Cardiac muscle cell (in vitro differentiated cells and primary cell): ENCODE data around the gene ARHGAP15. TPM values are rescaled to one million over a fixed set of nuclear protein-coding genes. Genes with fewer than 3 reads are reported as not detected.
A peak's percentile ranks its signal among the peaks of the same experiment; 100 is the strongest.

Experiments used
- DNase-seq, 2 donors: peaks; one replicate each; pipeline versions ENCODE4 v3.0.0 to v3.0.0-alpha.2; 2010 to 2017; ENCODE audit warnings: low read depth in 1 of 2, low spot score in 1 of 2
- H3K27ac ChIP-seq: fragments of 200-600 bp; sonication (generic); 2 replicates; pipeline ENCODE4 v1.5.1; 2016
- H3K27me3 ChIP-seq: fragments of 200-600 bp; sonication (generic); 2 replicates; pipeline ENCODE4 v1.6.0; 2016; ENCODE audit warnings: control low read depth
- H3K36me3 ChIP-seq: fragments of 200-600 bp; sonication (generic); 2 replicates; pipeline ENCODE4 v1.5.1; 2016; ENCODE audit warnings: control low read depth
- H3K4me1 ChIP-seq: fragments of 200-600 bp; sonication (generic); 2 replicates; pipeline ENCODE4 v1.8.1; 2017; ENCODE audit warnings: low read depth, mild to moderate bottlenecking, mixed run types
- H3K4me3 ChIP-seq: fragments of 200-600 bp; sonication (generic); 2 replicates; pipeline ENCODE4 v1.5.1; 2016; ENCODE audit warnings: mild to moderate bottlenecking
- H3K9me3 ChIP-seq: fragments of 200-600 bp; sonication (generic); 2 replicates; pipeline ENCODE4 v1.5.1; 2017; ENCODE audit warnings: low read depth, mild to moderate bottlenecking, control low read depth
- CTCF ChIP-seq: IDR thresholded peaks from 2 replicates; pipeline ENCODE4 v1.5.1; 2012; ENCODE audit warnings: low read depth, mild to moderate bottlenecking, low read length
- polyA plus RNA-seq: library from polyadenylated mRNA; unstranded; fragments of >200 nt; fragmentation: Nextera tagmentation; extraction: Ambion mirVana; gene quantifications from 2 replicates; pipeline ENCODE4 v1.2.1, GENCODE V29; 2016
- total RNA-seq: library from RNA; depleted of rRNA; stranded (reverse); fragments of >200 nt; gene quantifications from 2 replicates; pipeline ENCODE4 v1.2.3, GENCODE V29; 2016

ARHGAP15 gene
- total and polyA plus RNA-seq, 2 experiments from 2014 or later = not detected

- no peak for TF ChIP-seq CTCF
- Histone ChIP-seq H3K36me3 (no peaks in the 10 kb centered on the region), H3K4me1 (no peaks in the 10 kb centered on the region), H3K27me3 (no peaks in the 10 kb centered on the region), H3K4me3 (no peak overlapping the region), H3K9me3 (no peaks in the 10 kb centered on the region), H3K27ac (no peak overlapping the region)
- no peak for DNase-seq
Observed at GRCh38 chr2:143279672-143280071, 150.5 kb downstream of the ARHGAP15 start.

- H3K27me3 ChIP-seq = no peaks in the 10 kb centered on the region
- H3K27ac ChIP-seq = no peak overlapping the region
- no peaks in the 10 kb centered on the region for H3K4me1 ChIP-seq
- no peak for DNase-seq
- TF ChIP-seq CTCF = no peak
- H3K36me3 ChIP-seq = no peaks in the 10 kb centered on the region
- H3K4me3 ChIP-seq = no peak overlapping the region
- H3K9me3 ChIP-seq = no peaks in the 10 kb centered on the region
Observed at GRCh38 chr2:143280097-143280757, 151.0 kb downstream of the ARHGAP15 start.

GRCh38 chr2:143282684-143283083 lies 153.5 kb downstream of the ARHGAP15 start:
- no peak overlapping the region for H3K27ac ChIP-seq
- H3K36me3 ChIP-seq = no peaks in the 10 kb centered on the region
- TF ChIP-seq CTCF = peak; percentile 26
- no peaks in the 10 kb centered on the region for H3K27me3 ChIP-seq
- no peaks in the 10 kb centered on the region for H3K4me1 ChIP-seq
- no peaks in the 10 kb centered on the region for H3K9me3 ChIP-seq
- no peak overlapping the region for H3K4me3 ChIP-seq
- no peak for DNase-seq

GRCh38 chr2:143284087-143284675 lies 155.0 kb downstream of the ARHGAP15 start:
- Histone ChIP-seq H3K36me3 (no peaks in the 10 kb centered on the region), H3K9me3 (no peaks in the 10 kb centered on the region), H3K4me1 (no peaks in the 10 kb centered on the region), H3K4me3 (no peak overlapping the region), H3K27ac (no peak overlapping the region), H3K27me3 (no peaks in the 10 kb centered on the region)
- peak; percentile 88 for TF ChIP-seq CTCF
- peak; percentile 67 to 72 for DNase-seq

GRCh38 chr2:143289025-143289424 lies 159.8 kb downstream of the ARHGAP15 start:
- no peaks in the 10 kb centered on the region for H3K27me3 ChIP-seq
- H3K27ac ChIP-seq = no peak overlapping the region
- no peak for TF ChIP-seq CTCF
- H3K9me3 ChIP-seq = no peaks in the 10 kb centered on the region
- H3K4me1 ChIP-seq = no peaks in the 10 kb centered on the region
- H3K36me3 ChIP-seq = no peaks in the 10 kb centered on the region
- H3K4me3 ChIP-seq = no peak overlapping the region
- no peak for DNase-seq
